Cardiac muscle cell (in vitro differentiated cells and primary cell): Measurements from ENCODE around the gene KRTAP2-3. TPM values are rescaled to one million over a fixed set of nuclear protein-coding genes. Genes with fewer than 3 reads are reported as not detected.

Experiments
- DNase-seq, 2 donors: peaks; one replicate each; pipeline versions ENCODE4 v3.0.0 to v3.0.0-alpha.2; 2010 to 2017; ENCODE audit warnings: low read depth in 1 of 2, low spot score in 1 of 2
- H3K27ac ChIP-seq: fragments of 200-600 bp; sonication (generic); 2 replicates; pipeline ENCODE4 v1.5.1; 2016
- H3K27me3 ChIP-seq: fragments of 200-600 bp; sonication (generic); 2 replicates; pipeline ENCODE4 v1.6.0; 2016; ENCODE audit warnings: control low read depth
- H3K36me3 ChIP-seq: fragments of 200-600 bp; sonication (generic); 2 replicates; pipeline ENCODE4 v1.5.1; 2016; ENCODE audit warnings: control low read depth
- H3K4me1 ChIP-seq: fragments of 200-600 bp; sonication (generic); 2 replicates; pipeline ENCODE4 v1.8.1; 2017; ENCODE audit warnings: low read depth, mild to moderate bottlenecking, mixed run types
- H3K4me3 ChIP-seq: fragments of 200-600 bp; sonication (generic); 2 replicates; pipeline ENCODE4 v1.5.1; 2016; ENCODE audit warnings: mild to moderate bottlenecking
- H3K9me3 ChIP-seq: fragments of 200-600 bp; sonication (generic); 2 replicates; pipeline ENCODE4 v1.5.1; 2017; ENCODE audit warnings: low read depth, mild to moderate bottlenecking, control low read depth
- CTCF ChIP-seq: IDR thresholded peaks from 2 replicates; pipeline ENCODE4 v1.5.1; 2012; ENCODE audit warnings: low read depth, mild to moderate bottlenecking, low read length
- polyA plus RNA-seq: library from polyadenylated mRNA; unstranded; fragments of >200 nt; fragmentation: Nextera tagmentation; extraction: Ambion mirVana; gene quantifications from 2 replicates; pipeline ENCODE4 v1.2.1, GENCODE V29; 2016
- total RNA-seq: library from RNA; depleted of rRNA; stranded (reverse); fragments of >200 nt; gene quantifications from 2 replicates; pipeline ENCODE4 v1.2.3, GENCODE V29; 2016

KRTAP2-3 gene
- total and polyA plus RNA-seq, 2 experiments from 2014 or later = not detected

- no peak overlapping the region for H3K27ac ChIP-seq
- TF ChIP-seq CTCF = no peak
- no peaks in the 10 kb centered on the region for H3K9me3 ChIP-seq
- no peak overlapping the region for H3K4me3 ChIP-seq
- DNase-seq = no peak
- no peaks in the 10 kb centered on the region for H3K4me1 ChIP-seq
- no peaks in the 10 kb centered on the region for H3K36me3 ChIP-seq
- no peaks in the 10 kb centered on the region for H3K27me3 ChIP-seq
Observed at GRCh38 chr17:41018541-41018940, 41.4 kb downstream of the KRTAP2-3 start.

GRCh38 chr17:41016578-41017215, 43.2 kb downstream of the KRTAP2-3 start:
- no peaks in the 10 kb centered on the region for H3K9me3 ChIP-seq
- no peak for DNase-seq
- H3K27ac ChIP-seq = no peak overlapping the region
- H3K4me3 ChIP-seq = no peak overlapping the region
- no peaks in the 10 kb centered on the region for H3K4me1 ChIP-seq
- H3K36me3 ChIP-seq = no peaks in the 10 kb centered on the region
- TF ChIP-seq CTCF = no peak
- no peaks in the 10 kb centered on the region for H3K27me3 ChIP-seq

- no peak for DNase-seq
- H3K27me3 ChIP-seq = no peaks in the 10 kb centered on the region
- no peaks in the 10 kb centered on the region for H3K4me1 ChIP-seq
- H3K4me3 ChIP-seq = no peak overlapping the region
- no peak overlapping the region for H3K27ac ChIP-seq
- no peaks in the 10 kb centered on the region for H3K36me3 ChIP-seq
- TF ChIP-seq CTCF = no peak
- H3K9me3 ChIP-seq = no peaks in the 10 kb centered on the region
Observed at GRCh38 chr17:41015454-41015853, 44.5 kb downstream of the KRTAP2-3 start.

GRCh38 chr17:41013606-41014005, 46.3 kb downstream of the KRTAP2-3 start:
- DNase-seq = no peak
- H3K27ac ChIP-seq = no peak overlapping the region

GRCh38 chr17:41013181-41013580, 46.7 kb downstream of the KRTAP2-3 start:
- H3K27ac ChIP-seq = no peak overlapping the region
- TF ChIP-seq CTCF = no peak
- DNase-seq = no peak
- H3K9me3 ChIP-seq = no peaks in the 10 kb centered on the region
- no peaks in the 10 kb centered on the region for H3K36me3 ChIP-seq
- no peak overlapping the region for H3K4me3 ChIP-seq
- H3K27me3 ChIP-seq = no peaks in the 10 kb centered on the region
- H3K4me1 ChIP-seq = no peaks in the 10 kb centered on the region

More at GRCh38 chr17:41013606-41014005, 46.3 kb downstream of the KRTAP2-3 start:
- Histone ChIP-seq H3K36me3 (no peaks in the 10 kb centered on the region), H3K4me3 (no peak overlapping the region), H3K4me1 (no peaks in the 10 kb centered on the region), H3K27me3 (no peaks in the 10 kb centered on the region), H3K9me3 (no peaks in the 10 kb centered on the region)
- TF ChIP-seq CTCF = no peak
